Tibial artery (tissue), 4 donors: ENCODE measurements around the gene LARGE1.

Source experiments
- DNase-seq, 2 donors: peaks; one replicate each; pipeline ENCODE4 v3.0.0-alpha.2; 2019
- H3K27ac ChIP-seq, 2 donors: fragments of 200-600 bp; sonication (generic) in 1 of 2; 1 replicate in 1 of 2; 2 replicates in 1 of 2; pipeline ENCODE4 v1.5.1; 2018 to 2019; ENCODE audit warnings: mild to moderate bottlenecking in 1 of 2
- H3K27me3 ChIP-seq, 2 donors: fragments of 200-600 bp; sonication (generic) in 1 of 2; one replicate each; pipeline versions ENCODE4 v1.5.1 to v1.6.0; 2016 to 2019
- H3K36me3 ChIP-seq, 3 donors: fragments of 200-600 bp; sonication (generic) in 2 of 3; one replicate each; pipeline ENCODE4 v1.5.1; 2016 to 2019; ENCODE audit warnings: mild to moderate bottlenecking in 2 of 3
- H3K4me1 ChIP-seq, 4 donors: fragments of 200-600 bp; sonication (generic) in 2 of 4; 1 replicate in 3 of 4; 2 replicates in 1 of 4; pipeline ENCODE4 v1.5.1; 2016 to 2019
- H3K4me3 ChIP-seq, 2 donors: fragments of 200-600 bp; sonication (generic) in 1 of 2; 1 replicate in 1 of 2; 2 replicates in 1 of 2; pipeline ENCODE4 v1.5.1; 2018 to 2019; ENCODE audit warnings: mild to moderate bottlenecking in 2 of 2
- H3K9me3 ChIP-seq, 3 donors: fragments of 200-600 bp; sonication (generic) in 1 of 3; one replicate each; pipeline ENCODE4 v1.5.1; 2016 to 2019
- intact Hi-C: fragments of 100-400 bp; cut with DNase I; formaldehyde crosslinking; loops from one replicate; pipeline ENCODE4 v1.15.0; 2023; ENCODE audit warnings: low total_unique reads
- TF ChIP-seq, protein P1 (sequence below), 2 experiments: fragments of 200-600 bp in 1 of 2; fragments of 450-650 bp in 1 of 2; IDR thresholded peaks; one replicate each; pipeline ENCODE4 v1.5.1; 2017 to 2019; ENCODE audit warnings: antibody characterized with exemption in 2 of 2, mild to moderate bottlenecking in 1 of 2, moderate library complexity in 1 of 2

The LARGE1 gene

DNA sequence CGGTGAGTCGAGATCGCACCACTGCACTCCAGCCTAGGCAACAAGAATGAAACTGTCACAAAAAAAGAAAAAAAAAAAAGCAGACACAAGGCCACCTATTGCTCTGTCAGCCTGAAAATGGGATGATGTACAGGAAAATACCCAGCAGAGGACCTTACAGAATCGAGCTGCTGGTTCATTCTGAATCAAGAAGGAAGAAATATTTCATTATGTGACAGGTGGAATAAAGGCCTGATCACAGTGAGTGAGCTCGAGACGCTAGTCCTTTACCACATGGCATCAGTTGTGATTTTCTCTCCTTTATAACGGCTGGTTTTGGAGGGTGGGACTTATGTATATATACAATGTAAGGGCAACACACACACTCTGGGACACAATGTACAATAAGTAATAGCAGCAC, 340.0 kb downstream of the LARGE1 start:
- H3K36me3 ChIP-seq: no peaks in the 10 kb centered on the region
- intact Hi-C loops: loop anchor here (10.0 kb wide), 1 partner anchor 276 kb away; no protein-coding TSS in a partner anchor
- no peak for DNase-seq
- no peak overlapping the region for H3K4me3 ChIP-seq
- H3K4me1 ChIP-seq: no peaks in the 10 kb centered on the region
- H3K9me3 ChIP-seq: no peaks in the 10 kb centered on the region
- TF ChIP-seq, protein P1, sequence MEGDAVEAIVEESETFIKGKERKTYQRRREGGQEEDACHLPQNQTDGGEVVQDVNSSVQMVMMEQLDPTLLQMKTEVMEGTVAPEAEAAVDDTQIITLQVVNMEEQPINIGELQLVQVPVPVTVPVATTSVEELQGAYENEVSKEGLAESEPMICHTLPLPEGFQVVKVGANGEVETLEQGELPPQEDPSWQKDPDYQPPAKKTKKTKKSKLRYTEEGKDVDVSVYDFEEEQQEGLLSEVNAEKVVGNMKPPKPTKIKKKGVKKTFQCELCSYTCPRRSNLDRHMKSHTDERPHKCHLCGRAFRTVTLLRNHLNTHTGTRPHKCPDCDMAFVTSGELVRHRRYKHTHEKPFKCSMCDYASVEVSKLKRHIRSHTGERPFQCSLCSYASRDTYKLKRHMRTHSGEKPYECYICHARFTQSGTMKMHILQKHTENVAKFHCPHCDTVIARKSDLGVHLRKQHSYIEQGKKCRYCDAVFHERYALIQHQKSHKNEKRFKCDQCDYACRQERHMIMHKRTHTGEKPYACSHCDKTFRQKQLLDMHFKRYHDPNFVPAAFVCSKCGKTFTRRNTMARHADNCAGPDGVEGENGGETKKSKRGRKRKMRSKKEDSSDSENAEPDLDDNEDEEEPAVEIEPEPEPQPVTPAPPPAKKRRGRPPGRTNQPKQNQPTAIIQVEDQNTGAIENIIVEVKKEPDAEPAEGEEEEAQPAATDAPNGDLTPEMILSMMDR (IDR thresholded peaks at IDR 0.05): no peak
- no peak overlapping the region for H3K27ac ChIP-seq
- H3K27me3 ChIP-seq: no peaks in the 10 kb centered on the region

DNA sequence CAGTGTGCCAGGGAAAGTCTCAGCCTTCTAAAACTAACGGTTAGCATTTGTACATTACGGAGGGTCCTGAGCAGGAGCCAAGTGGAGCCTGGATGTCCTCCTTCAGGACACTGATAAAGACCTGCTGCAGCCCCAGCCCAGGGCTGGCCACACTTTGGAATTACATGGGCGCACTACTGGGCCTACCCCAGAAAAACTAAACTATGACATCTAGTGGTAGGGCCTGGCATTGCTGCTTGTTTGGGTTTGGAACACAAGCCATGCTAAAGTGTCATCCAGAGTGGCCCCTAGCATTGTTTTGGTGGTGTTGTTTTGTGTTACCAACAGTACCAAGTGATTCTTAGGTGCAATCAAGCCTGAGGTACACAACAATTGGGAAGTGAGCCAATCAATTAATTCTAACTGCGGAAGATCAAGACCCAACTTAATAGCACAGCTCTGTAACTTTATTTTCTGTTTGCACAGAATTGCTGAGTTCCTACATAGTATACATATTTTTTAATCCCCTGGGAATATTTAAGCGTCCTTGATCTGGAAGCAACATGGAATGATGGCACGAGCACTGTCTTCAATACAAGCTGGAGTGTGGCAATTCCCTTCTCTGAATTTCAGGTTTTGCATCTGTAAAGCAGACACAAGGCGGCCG, 340.7 kb downstream of the LARGE1 start:
- Histone ChIP-seq H3K27ac (no peak overlapping the region), H3K9me3 (no peaks in the 10 kb centered on the region), H3K4me3 (no peak overlapping the region), H3K4me1 (no peaks in the 10 kb centered on the region), H3K27me3 (no peaks in the 10 kb centered on the region), H3K36me3 (no peaks in the 10 kb centered on the region)
- intact Hi-C loops: loop anchor here (5.0 to 10.0 kb wide), 2 partner anchors 57 to 275 kb away; no protein-coding TSS in a partner anchor
- TF ChIP-seq, protein P1 (IDR thresholded peaks at IDR 0.05): peak; percentile 64 to 84
- DNase-seq: peak in 1 of 2 donors; percentile 38

DNA sequence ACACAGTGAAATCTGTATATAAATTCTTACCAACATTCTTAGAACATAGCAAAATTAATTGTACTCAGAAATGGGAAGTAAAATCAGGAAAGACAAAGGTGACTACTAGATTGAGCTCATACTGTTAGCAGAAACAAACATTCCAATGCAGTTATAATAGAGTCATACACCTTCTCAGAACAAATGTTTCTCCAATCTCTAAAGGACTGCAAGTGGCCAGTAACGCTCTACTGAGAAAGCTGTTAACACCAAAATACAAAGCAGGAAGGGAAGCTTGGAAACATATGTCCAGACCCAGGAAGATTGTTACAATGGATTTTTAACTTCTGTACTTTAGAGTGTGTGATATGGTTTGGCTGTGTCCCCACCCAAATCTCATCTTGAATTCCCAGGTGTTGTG, 341.5 kb downstream of the LARGE1 start:
- H3K27ac ChIP-seq: no peak overlapping the region
- intact Hi-C loops: loop anchor here (5.0 kb wide), 1 partner anchor 56 kb away; no protein-coding TSS in a partner anchor
- H3K4me1 ChIP-seq: no peaks in the 10 kb centered on the region
- DNase-seq: no peak
- no peaks in the 10 kb centered on the region for H3K36me3 ChIP-seq
- H3K9me3 ChIP-seq: no peaks in the 10 kb centered on the region
- H3K27me3 ChIP-seq: no peaks in the 10 kb centered on the region
- TF ChIP-seq, protein P1 (IDR thresholded peaks at IDR 0.05): no peak
- H3K4me3 ChIP-seq: no peak overlapping the region

DNA sequence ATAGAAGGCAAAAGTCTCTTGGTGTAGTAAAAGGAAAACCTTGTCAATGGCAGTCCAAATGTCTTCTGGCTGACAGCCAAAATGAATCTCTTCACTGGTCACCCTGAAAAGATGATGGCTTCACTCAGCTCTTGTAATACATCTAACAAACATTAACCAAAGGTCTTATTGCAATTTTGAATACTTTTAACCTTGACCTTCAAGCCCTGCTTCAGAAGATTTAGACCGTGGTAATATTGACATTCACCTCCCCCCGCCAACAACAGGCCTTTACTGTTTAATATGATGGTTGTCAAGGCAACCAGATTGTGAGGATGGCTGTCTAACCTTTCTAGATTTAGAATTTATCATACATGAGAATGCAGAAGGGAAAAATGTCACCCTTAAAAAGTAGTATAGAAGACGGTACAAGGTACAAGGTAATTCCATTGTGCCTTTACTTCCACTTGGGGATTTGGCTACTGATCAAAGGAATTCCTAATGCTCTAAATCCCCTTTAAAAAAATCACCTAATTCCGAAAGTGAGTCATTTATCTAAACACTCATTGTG, 342.3 kb downstream of the LARGE1 start:
- intact Hi-C loops: loop anchor here (5.0 kb wide), 1 partner anchor 56 kb away; no protein-coding TSS in a partner anchor
- no peaks in the 10 kb centered on the region for H3K9me3 ChIP-seq
- no peak overlapping the region for H3K4me3 ChIP-seq
- no peak overlapping the region for H3K27ac ChIP-seq
- DNase-seq: no peak
- H3K4me1 ChIP-seq: no peaks in the 10 kb centered on the region
- H3K27me3 ChIP-seq: no peaks in the 10 kb centered on the region
- H3K36me3 ChIP-seq: no peaks in the 10 kb centered on the region
- TF ChIP-seq, protein P1 (IDR thresholded peaks at IDR 0.05): no peak

DNA sequence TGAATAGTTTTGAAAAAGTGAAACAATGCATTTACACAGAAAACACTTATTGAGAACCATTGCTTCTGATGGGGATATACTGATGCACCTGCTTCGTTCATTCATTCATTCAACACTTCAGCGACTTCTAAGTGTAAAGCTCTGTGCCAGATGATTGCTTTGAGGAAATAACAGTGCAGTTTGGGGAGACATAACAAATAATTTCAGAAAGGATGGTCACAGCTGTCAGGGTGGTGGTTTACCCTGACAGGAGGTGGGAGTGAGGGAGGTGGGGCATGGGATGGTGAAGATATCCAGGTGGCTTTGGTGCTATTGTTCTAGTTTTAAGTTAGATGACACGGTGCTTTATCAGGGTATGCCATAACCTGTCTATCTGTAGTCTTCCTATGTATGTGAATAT, 344.1 kb downstream of the LARGE1 start:
- no peaks in the 10 kb centered on the region for H3K9me3 ChIP-seq
- no peak for DNase-seq
- intact Hi-C loops: loop anchor here (5.0 kb wide), 1 partner anchor 54 kb away; no protein-coding TSS in a partner anchor
- no peaks in the 10 kb centered on the region for H3K4me1 ChIP-seq
- TF ChIP-seq, protein P1 (IDR thresholded peaks at IDR 0.05): no peak
- no peak overlapping the region for H3K4me3 ChIP-seq
- H3K27me3 ChIP-seq: no peaks in the 10 kb centered on the region
- no peaks in the 10 kb centered on the region for H3K36me3 ChIP-seq
- H3K27ac ChIP-seq: no peak overlapping the region
